ENCODE data around the gene WNT9A.

Gene WNT9A

DNA sequence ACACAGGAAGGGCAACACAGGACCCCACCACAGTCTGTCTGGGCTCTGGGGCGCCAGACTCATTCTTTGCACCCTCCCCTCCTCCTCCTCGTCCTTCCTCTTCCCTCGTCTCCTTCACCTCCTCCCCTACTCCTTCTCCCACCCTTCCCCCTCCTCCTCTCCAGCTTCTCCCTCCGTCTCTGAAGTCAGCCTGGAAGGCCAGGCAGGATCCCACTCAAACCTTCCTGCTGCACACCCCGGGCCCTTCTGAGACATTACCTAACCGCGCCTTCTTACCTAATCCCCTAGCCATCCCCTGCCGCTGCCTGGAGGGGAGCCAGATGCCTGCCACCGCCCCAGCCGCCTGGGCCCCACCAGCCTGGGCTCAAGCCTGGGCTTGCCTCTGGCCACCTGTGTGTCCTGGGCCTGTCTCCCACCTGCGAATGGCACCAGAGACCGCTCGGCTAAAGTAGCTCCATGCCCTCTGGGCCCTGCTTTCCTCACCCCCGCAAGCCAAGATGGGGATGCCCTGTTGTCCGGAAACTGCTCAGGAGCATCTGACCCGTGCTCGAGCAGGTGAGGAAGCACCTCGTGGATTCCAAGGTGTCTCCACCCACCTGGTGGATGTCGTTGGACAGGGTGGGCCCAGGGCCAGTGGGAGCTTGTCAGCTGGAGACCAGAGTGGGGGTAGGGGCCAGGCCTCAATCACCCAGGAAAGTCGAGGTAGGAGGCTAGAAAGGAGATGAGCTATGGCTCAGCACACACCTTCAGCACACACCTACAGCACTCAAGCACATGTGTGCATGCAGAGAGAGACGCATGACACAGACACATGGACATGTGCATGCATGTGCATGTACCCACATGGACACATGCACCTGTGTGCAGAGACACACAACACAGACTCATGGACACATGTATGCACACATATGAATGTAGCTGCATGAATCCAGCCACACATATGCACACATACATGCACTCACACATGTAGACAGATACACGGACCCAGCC, 31.9 kb downstream of the WNT9A start:
- DNase-seq (ENCODE audit: insufficient read length, low spot score) (no peak), FAIRE-seq (no peak)
- TF ChIP-seq, protein P1, sequence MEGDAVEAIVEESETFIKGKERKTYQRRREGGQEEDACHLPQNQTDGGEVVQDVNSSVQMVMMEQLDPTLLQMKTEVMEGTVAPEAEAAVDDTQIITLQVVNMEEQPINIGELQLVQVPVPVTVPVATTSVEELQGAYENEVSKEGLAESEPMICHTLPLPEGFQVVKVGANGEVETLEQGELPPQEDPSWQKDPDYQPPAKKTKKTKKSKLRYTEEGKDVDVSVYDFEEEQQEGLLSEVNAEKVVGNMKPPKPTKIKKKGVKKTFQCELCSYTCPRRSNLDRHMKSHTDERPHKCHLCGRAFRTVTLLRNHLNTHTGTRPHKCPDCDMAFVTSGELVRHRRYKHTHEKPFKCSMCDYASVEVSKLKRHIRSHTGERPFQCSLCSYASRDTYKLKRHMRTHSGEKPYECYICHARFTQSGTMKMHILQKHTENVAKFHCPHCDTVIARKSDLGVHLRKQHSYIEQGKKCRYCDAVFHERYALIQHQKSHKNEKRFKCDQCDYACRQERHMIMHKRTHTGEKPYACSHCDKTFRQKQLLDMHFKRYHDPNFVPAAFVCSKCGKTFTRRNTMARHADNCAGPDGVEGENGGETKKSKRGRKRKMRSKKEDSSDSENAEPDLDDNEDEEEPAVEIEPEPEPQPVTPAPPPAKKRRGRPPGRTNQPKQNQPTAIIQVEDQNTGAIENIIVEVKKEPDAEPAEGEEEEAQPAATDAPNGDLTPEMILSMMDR (IDR thresholded peaks at IDR 0.05; ENCODE audit: insufficient read depth, missing control alignments) = no peak

DNA sequence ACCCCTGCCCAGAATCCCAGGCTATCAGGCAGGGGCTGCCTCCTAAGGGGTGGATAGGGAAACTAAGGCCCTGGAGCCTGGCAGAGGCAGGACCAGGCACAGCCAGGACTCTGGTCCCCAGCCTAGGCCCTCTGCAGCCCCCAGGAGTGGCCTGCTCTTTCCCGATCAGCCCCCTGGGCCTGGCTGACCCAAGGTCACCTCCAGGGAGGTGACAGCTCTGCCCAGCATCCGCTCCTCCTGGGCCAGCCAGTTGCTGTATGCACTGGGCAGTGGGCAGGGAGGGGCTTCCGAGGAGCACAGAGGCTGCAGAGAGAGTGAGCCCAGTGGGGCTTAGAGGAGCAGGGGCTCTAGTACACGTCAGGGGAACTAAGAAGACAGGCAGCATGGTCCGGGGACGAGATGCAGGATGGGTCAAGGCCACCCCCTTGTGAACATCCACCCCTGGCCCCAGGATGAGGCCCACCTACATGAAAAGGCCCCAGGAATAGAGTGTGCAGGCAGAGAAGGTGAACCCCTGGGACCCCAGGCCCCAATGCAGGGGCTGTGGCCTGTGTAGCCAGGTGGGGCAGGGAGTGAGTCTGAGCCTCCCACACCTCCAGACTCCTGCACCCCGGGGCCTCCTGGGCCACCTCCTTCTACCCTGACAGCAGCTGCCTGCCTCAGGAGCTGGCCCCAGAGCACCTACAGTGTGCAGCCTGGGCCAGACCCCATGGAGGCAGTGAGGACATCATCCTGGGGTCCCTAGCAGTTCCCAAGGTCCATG, 32.8 kb downstream of the WNT9A start:
- no peak for FAIRE-seq
- no peak for DNase-seq (ENCODE audit: insufficient read length, low spot score)
- TF ChIP-seq, protein P1 (IDR thresholded peaks at IDR 0.05; ENCODE audit: insufficient read depth, missing control alignments) = no peak

DNA sequence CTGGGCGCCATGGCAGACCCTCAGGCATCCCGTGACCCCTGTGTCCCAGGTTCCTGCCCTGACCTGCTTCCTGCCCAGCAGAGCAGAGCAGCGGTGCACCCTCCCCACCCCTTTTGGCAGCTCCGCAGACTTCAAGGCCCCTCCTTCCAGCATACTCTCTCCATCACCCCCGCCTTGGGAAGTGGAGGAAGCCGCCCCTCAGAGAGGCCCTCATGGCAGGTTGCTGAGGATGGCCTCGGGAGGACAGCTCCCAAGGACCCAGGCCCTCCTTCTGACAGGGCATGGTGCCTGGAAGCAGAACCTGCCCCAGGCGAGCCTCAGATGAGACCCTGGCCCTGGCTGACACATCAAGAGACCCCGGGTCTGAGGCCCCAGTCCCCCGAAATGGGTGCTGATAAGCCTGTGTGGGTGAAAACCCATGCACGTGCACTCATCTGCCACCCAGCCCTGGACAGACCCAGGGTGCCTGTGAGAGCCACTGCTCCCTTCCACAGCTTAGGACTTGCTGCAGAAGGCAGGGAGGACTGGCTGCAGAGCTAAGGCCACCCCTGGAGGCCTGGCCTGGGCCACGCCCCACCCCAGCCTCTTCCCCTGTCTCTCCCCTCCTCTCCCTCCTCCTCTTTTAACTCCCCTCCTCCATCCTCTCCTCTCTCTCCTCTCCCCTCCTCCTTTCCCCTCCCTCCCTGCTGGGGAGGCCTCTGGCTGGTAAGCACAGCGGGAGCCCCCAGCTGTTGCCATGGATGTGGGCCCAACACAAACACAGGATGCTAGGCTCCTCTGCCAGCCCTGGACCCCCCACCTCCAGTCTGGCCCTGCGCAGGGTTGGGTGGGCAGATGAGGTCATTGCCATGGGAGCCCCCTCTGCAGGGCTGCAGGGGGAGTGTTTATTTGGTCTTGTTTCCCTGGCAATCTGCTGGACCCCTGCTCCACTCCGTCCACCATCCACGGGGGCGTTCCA, 33.7 kb downstream of the WNT9A start:
- DNase-seq (ENCODE audit: insufficient read length, low spot score) (no peak), FAIRE-seq (no peak)
- TF ChIP-seq, protein P1 (IDR thresholded peaks at IDR 0.05; ENCODE audit: insufficient read depth, missing control alignments) = no peak

DNA sequence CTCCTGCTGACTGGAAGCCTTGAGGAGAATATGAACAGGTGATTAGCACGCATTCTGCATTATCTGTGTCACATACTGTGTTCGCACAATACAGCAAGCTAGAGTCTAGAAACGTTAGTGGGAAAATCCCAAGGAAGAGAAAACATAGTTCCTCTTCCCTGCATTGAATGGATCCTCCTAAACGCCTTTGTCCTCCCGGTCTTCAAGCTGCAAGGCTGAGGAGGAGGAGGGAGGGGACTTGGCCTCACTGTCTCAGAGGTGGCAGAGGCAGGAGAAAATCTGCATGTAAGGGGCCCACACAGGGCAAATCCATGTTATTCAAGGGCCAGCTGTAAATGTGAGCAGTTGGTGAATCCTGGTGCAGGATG, 34.4 kb downstream of the WNT9A start:
- no peak for FAIRE-seq
- TF ChIP-seq, protein P1 (IDR thresholded peaks at IDR 0.05; ENCODE audit: insufficient read depth, missing control alignments) = no peak
- DNase-seq (ENCODE audit: insufficient read length, low spot score) = no peak

DNA sequence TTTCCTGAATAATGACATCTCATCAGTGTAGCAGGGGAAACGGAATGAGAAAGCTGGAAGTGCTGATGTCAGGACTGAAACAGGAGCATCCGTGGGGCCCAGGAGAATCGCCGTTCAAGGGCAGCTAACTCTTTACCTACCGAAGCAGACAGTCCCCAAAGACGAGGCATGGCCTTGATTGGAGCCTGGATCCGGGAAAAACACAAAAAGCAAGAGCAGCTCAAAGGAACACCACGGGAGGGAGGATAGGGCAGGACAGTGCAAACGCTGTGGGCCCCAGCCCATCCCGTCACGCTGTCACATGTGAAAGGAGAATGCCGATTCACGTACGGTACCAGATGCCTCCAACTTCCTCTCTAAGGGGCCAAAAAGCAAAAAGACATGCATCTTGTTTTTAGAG, 34.9 kb downstream of the WNT9A start:
- FAIRE-seq = no peak
- DNase-seq (ENCODE audit: insufficient read length, low spot score) = no peak
- TF ChIP-seq, protein P1 (IDR thresholded peaks at IDR 0.05; ENCODE audit: insufficient read depth, missing control alignments) = no peak

DNA sequence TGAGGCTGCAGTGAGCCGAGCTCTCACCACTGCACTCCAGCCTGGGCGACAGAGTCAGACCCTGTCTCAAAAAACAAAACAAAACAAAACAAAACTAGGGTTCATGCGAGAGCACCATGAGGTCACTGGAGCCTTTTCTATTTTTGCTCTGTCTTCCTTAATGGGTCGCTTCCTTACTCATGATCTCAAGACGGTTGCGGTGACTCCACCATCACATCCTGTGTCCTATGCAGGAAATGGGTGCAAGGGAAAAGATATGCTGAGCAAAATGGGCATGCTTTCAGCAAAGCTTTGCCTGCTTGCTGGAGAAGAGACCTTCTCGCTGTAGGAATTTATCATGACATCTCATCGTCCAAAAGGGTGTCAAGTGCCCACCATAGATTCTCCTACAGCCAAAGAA, 36.4 kb downstream of the WNT9A start:
- DNase-seq (ENCODE audit: insufficient read length, low spot score) = no peak
- no peak for FAIRE-seq

More for the DNA sequence above, 36.4 kb downstream of the WNT9A start:
- TF ChIP-seq, protein P1 (IDR thresholded peaks at IDR 0.05; ENCODE audit: insufficient read depth, missing control alignments) = no peak
